Gastrocnemius medialis (tissue), 4 donors: ENCODE results near the gene MKNK1.

Experiments used
- POLR2A ChIP-seq, 2 donors: fragments of 450-650 bp; IDR thresholded peaks; one replicate each; pipeline ENCODE4 v1.6.1; 2017; ENCODE audit warnings: antibody characterized with exemption in 2 of 2, mild to moderate bottlenecking in 2 of 2, moderate library complexity in 2 of 2
- TF ChIP-seq, protein P1 (sequence below), 5 experiments: fragments of 450-650 bp in 3 of 5; fragments of 200-600 bp in 2 of 5; sonication (generic) in 2 of 5; IDR thresholded peaks in 4 of 5; conservative IDR thresholded peaks in 1 of 5; 1 replicate in 4 of 5; 2 replicates in 1 of 5; pipeline ENCODE4 v1.5.1; 2016 to 2019; ENCODE audit warnings: antibody characterized with exemption in 5 of 5, mild to moderate bottlenecking in 3 of 5, moderate library complexity in 3 of 5

DNA sequence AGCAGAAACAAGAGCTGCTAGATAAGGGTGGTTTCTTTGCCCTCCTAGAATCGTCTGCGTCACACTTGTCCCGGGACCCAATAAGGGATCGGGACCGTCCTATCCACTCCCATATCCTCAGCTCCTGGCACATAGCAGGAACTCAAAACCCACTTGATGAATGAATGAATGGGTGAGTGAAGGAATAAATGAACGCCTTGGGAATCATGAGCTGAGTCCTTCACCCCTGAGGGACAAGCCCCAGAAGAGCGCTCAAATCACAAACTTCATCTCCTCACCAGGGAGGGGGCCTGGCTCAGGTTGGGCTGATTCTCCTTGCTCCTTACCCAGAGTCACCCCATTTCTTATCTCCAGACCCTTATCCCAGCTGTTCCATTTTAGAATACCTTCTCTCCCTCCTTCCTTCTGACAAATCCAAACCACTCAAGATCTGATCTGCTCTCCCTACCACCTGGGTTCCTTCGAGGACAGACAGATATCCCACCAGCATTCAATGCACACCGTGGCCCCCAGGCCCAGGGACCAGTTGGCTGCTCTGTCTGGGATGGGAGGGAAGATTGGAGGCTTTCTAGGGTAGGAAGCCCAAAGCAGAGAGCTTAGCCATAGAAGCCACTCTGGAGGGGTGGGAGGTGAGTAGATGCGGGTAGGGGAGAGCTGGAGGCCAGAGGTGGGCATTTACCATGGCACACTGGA is 13.2 kb upstream of the MKNK1 start:
- TF ChIP-seq, protein P1, sequence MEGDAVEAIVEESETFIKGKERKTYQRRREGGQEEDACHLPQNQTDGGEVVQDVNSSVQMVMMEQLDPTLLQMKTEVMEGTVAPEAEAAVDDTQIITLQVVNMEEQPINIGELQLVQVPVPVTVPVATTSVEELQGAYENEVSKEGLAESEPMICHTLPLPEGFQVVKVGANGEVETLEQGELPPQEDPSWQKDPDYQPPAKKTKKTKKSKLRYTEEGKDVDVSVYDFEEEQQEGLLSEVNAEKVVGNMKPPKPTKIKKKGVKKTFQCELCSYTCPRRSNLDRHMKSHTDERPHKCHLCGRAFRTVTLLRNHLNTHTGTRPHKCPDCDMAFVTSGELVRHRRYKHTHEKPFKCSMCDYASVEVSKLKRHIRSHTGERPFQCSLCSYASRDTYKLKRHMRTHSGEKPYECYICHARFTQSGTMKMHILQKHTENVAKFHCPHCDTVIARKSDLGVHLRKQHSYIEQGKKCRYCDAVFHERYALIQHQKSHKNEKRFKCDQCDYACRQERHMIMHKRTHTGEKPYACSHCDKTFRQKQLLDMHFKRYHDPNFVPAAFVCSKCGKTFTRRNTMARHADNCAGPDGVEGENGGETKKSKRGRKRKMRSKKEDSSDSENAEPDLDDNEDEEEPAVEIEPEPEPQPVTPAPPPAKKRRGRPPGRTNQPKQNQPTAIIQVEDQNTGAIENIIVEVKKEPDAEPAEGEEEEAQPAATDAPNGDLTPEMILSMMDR (IDR thresholded peaks at IDR 0.05 in 4 of 5, conservative IDR thresholded peaks at IDR 0.05 in 1 of 5): no peak
- TF ChIP-seq POLR2A (IDR thresholded peaks at IDR 0.05): no peak
